Measurements from ENCODE around the gene CFAP20.
"Not testable (repeated sequence)": the region's sequence is repeated elsewhere in the genome, so short reads cannot be mapped to it uniquely, and the experiment has no call there.

Gene CFAP20

GRCh38 chr16:58096249-58096648 lies 32.9 kb downstream of the CFAP20 start:
- no peak for DNase-seq
- ATAC-seq = no peak

- ATAC-seq, DNase-seq: not testable (repeated sequence)
These were observed 33.6 kb downstream of the CFAP20 start for GRCh38 chr16:58095575-58095960.

- DNase-seq (no peak), ATAC-seq (no peak)
These were observed 34.2 kb downstream of the CFAP20 start for GRCh38 chr16:58094791-58095574.

GRCh38 chr16:58094026-58094425 lies 35.2 kb downstream of the CFAP20 start:
- no peak for ATAC-seq

GRCh38 chr16:58090396-58090795 lies 38.8 kb downstream of the CFAP20 start:
- not testable (repeated sequence) for DNase-seq, ATAC-seq

More at GRCh38 chr16:58094026-58094425, 35.2 kb downstream of the CFAP20 start:
- no peak for DNase-seq

- no peak for ATAC-seq
These were observed 41.1 kb downstream of the CFAP20 start for GRCh38 chr16:58088091-58088490.

GRCh38 chr16:58087209-58087913 lies 41.8 kb downstream of the CFAP20 start:
- ATAC-seq (no peak), DNase-seq (no peak)

More at GRCh38 chr16:58088091-58088490, 41.1 kb downstream of the CFAP20 start:
- DNase-seq = no peak

GRCh38 chr16:58086381-58087208 lies 42.6 kb downstream of the CFAP20 start:
- DNase-seq (no peak), ATAC-seq (no peak)

GRCh38 chr16:58085584-58086251 lies 43.5 kb downstream of the CFAP20 start:
- DNase-seq (no peak), ATAC-seq (no peak)

GRCh38 chr16:58085171-58085570 lies 44.0 kb downstream of the CFAP20 start:
- ATAC-seq (no peak), DNase-seq (no peak)

GRCh38 chr16:58084635-58085034 lies 44.5 kb downstream of the CFAP20 start:
- no peak for DNase-seq
- ATAC-seq = no peak

GRCh38 chr16:58082381-58082780 lies 46.8 kb downstream of the CFAP20 start:
- no peak for ATAC-seq
- no peak for DNase-seq

- not testable (repeated sequence) for DNase-seq
These were observed 48.5 kb downstream of the CFAP20 start for GRCh38 chr16:58080657-58081056.

GRCh38 chr16:58077796-58078195 lies 51.4 kb downstream of the CFAP20 start:
- DNase-seq (no peak), ATAC-seq (no peak)

More at GRCh38 chr16:58080657-58081056, 48.5 kb downstream of the CFAP20 start:
- ATAC-seq = not testable (repeated sequence)

GRCh38 chr16:58076514-58076913 lies 52.7 kb downstream of the CFAP20 start:
- no peak for DNase-seq
- no peak for ATAC-seq

- DNase-seq (no peak), ATAC-seq (no peak)
These were observed 54.5 kb downstream of the CFAP20 start for GRCh38 chr16:58074657-58075056.

GRCh38 chr16:58073086-58073485 lies 56.1 kb downstream of the CFAP20 start:
- not testable (repeated sequence) for ATAC-seq, DNase-seq

- DNase-seq, ATAC-seq: not testable (repeated sequence)
These were observed 57.0 kb downstream of the CFAP20 start for GRCh38 chr16:58072134-58072533.

- DNase-seq = no peak
- ATAC-seq = no peak
These were observed 58.6 kb downstream of the CFAP20 start for GRCh38 chr16:58070585-58070984.

All from stimulated activated naive CD8-positive, alpha-beta T cell treated with anti-CD3 and anti-CD28 coated beads, Interleukin-15, Interleukin-2, amounts not matched to agents 100 U/mL and 50 U/mL, for 24 hours (primary cell).